GM12878 (cell line): ENCODE data around the gene CSDE1. TPM values are rescaled to one million over a fixed set of nuclear protein-coding genes. Genes with fewer than 3 reads are reported as not detected.

Experiments used
- ATAC-seq: fragments of 200-7000 bp; cut with Tn5 transposase; 3 replicates; pipeline ENCODE4 v1.9.1; 2020; ENCODE audit warnings: mild to moderate bottlenecking, moderate library complexity
- BruUV-seq: library from RNA; stranded (reverse); fragments of 400-500 nt; replicated peaks from 2 replicates; lab custom pipeline; 2021; lab: Mats Ljungman, UMichigan
- CTCF ChIA-PET: fragments of 300-600 bp; sonication (Branson Sonifier 250); formaldehyde crosslinking; extraction: SDS; loops from one replicate; lab custom pipeline; 2021; ENCODE audit warnings: inconsistent platforms; lab: Yijun Ruan, JAX
- POLR2A ChIA-PET: fragments of 350-600 bp; formaldehyde crosslinking; extraction: SDS; loops from one replicate; lab custom pipeline; 2021; ENCODE audit warnings: inconsistent platforms; lab: Charles Lee
- RAD21 ChIA-PET: fragments of 300-600 bp; sonication (Branson Sonifier 250); formaldehyde crosslinking; loops from one replicate; lab custom pipeline; 2023; ENCODE audit warnings: antibody characterized with exemption; ENCODE audit not compliant: unreplicated experiment; lab: Charles Lee
- SMC1A ChIA-PET: fragments of 300-600 bp; sonication (Branson Sonifier 250); formaldehyde crosslinking; loops from one replicate; lab custom pipeline; 2023; ENCODE audit not compliant: unreplicated experiment, uncharacterized antibody; lab: Charles Lee
- DNase-seq: peaks from one replicate; pipeline ENCODE4 v3.0.0-alpha.2; 2011; ENCODE audit warnings: low read depth, low spot score
- FAIRE-seq: peaks from 3 replicates; lab custom pipeline; 2011; peaks lifted over from hg19 to GRCh38; lab: Jason Lieb, UNC
- H2AFZ ChIP-seq: 2 replicates; pipeline ENCODE4 v1.6.0; 2011; ENCODE audit warnings: low read depth, low read length, control low read depth; ENCODE audit not compliant: control insufficient read depth
- H3K27ac ChIP-seq: 2 replicates; pipeline ENCODE4 v1.5.1; 2011; ENCODE audit warnings: control low read depth; ENCODE audit not compliant: control insufficient read depth, insufficient read depth
- H3K27me3 ChIP-seq, 2 experiments: replicated peaks in 1 of 2; 2 replicates each; pipeline versions ENCODE4 v1.6.0 to v1.6.1; 2011; ENCODE audit warnings: low read length in 1 of 2; ENCODE audit not compliant: control insufficient read depth in 2 of 2, insufficient read depth in 2 of 2
- H3K36me3 ChIP-seq, 2 experiments: 2 replicates each; pipeline ENCODE4 v1.5.1; 2011; ENCODE audit warnings: low read length in 1 of 2; ENCODE audit not compliant: control insufficient read depth in 2 of 2, insufficient read depth in 2 of 2
- H3K4me1 ChIP-seq: 2 replicates; pipeline ENCODE4 v1.6.1; 2011; ENCODE audit warnings: mild to moderate bottlenecking, low read length, moderate library complexity, mixed read lengths; ENCODE audit not compliant: control insufficient read depth, insufficient read depth
- H3K4me2 ChIP-seq: 2 replicates; pipeline ENCODE4 v1.6.0; 2011; ENCODE audit warnings: control low read depth; ENCODE audit not compliant: control insufficient read depth, insufficient read depth
- H3K4me3 ChIP-seq: fragments of 200-600 bp; sonication (generic); 2 replicates; pipeline ENCODE4 v1.5.1; 2016
- H3K79me2 ChIP-seq: 2 replicates; pipeline ENCODE4 v1.6.0; 2011; ENCODE audit warnings: low read length; ENCODE audit not compliant: control insufficient read depth, insufficient read depth
- H3K9ac ChIP-seq: 2 replicates; pipeline ENCODE4 v1.8.0; 2011; ENCODE audit warnings: low read length, control low read depth, mixed read lengths; ENCODE audit not compliant: control insufficient read depth, insufficient read depth
- H3K9me3 ChIP-seq: replicated peaks from 3 replicates; pipeline ENCODE4 v1.5.1; 2011; ENCODE audit warnings: mild to moderate bottlenecking, low read length; ENCODE audit not compliant: control insufficient read depth, insufficient read depth
- H4K20me1 ChIP-seq: 2 replicates; pipeline ENCODE4 v1.6.0; 2011; ENCODE audit not compliant: control insufficient read depth, insufficient read depth
- ATF3 ChIP-seq: IDR thresholded peaks from 2 replicates; pipeline ENCODE4 v1.6.1; 2011; ENCODE audit warnings: low read depth, mild to moderate bottlenecking, low read length, moderate library complexity, borderline replicate concordance; ENCODE audit errors: extremely low read depth
- BCL3 ChIP-seq: IDR thresholded peaks from 2 replicates; pipeline ENCODE4 v1.6.1; 2011; ENCODE audit warnings: borderline replicate concordance, low read depth, mild to moderate bottlenecking, moderate library complexity, low read length; ENCODE audit not compliant: insufficient read depth, poor library complexity, severe bottlenecking
- CBX5 ChIP-seq: sonication (generic); IDR thresholded peaks from 2 replicates; pipeline ENCODE4 v1.6.1; 2016; ENCODE audit warnings: low read depth, moderate library complexity, mild to moderate bottlenecking, inconsistent platforms
- CREB1 ChIP-seq: IDR thresholded peaks from 2 replicates; pipeline ENCODE4 v1.6.1; 2012; ENCODE audit warnings: low read depth, mild to moderate bottlenecking, inconsistent platforms
- EED ChIP-seq: sonication (generic); IDR thresholded peaks from 2 replicates; pipeline ENCODE4 v1.6.1; 2016; ENCODE audit warnings: antibody characterized with exemption, low read depth
- HCFC1 ChIP-seq: fragments of 150-350 bp; IDR thresholded peaks from 2 replicates; pipeline ENCODE4 v1.6.1; 2014; ENCODE audit warnings: low read length
- IRF3 ChIP-seq: fragments of 450-650 bp; IDR thresholded peaks from 2 replicates; pipeline ENCODE4 v1.6.1; 2014; ENCODE audit warnings: mild to moderate bottlenecking
- LARP7 ChIP-seq: fragments of 450-650 bp; IDR thresholded peaks from 2 replicates; pipeline ENCODE4 v1.6.1; 2017; ENCODE audit warnings: mild to moderate bottlenecking
- NFIC ChIP-seq: IDR thresholded peaks from 2 replicates; pipeline ENCODE4 v1.6.1; 2012; ENCODE audit warnings: low read depth, mild to moderate bottlenecking, inconsistent platforms, low read length, moderate library complexity
- NFYA ChIP-seq: IDR thresholded peaks from 2 replicates; pipeline ENCODE4 v1.6.1; 2011; ENCODE audit warnings: low read depth, mild to moderate bottlenecking, low read length, improper control_type of control experiment, borderline replicate concordance
- NFYB ChIP-seq: IDR thresholded peaks from 2 replicates; pipeline ENCODE4 v1.6.1; 2011; ENCODE audit warnings: low read depth, mild to moderate bottlenecking, low read length, improper control_type of control experiment, moderate library complexity; ENCODE audit not compliant: insufficient read depth
- PKNOX1 ChIP-seq: fragments of 450-650 bp; IDR thresholded peaks from 2 replicates; pipeline ENCODE4 v1.6.1; 2016; ENCODE audit warnings: mild to moderate bottlenecking
- RAD51 ChIP-seq: fragments of 450-650 bp; IDR thresholded peaks from 2 replicates; pipeline ENCODE4 v1.6.1; 2016; ENCODE audit warnings: moderate library complexity, mild to moderate bottlenecking, inconsistent platforms
- RUNX3 ChIP-seq: IDR thresholded peaks from 2 replicates; pipeline ENCODE4 v1.6.1; 2012; ENCODE audit warnings: low read length, inconsistent platforms
- SMARCA5 ChIP-seq: fragments of 450-650 bp; IDR thresholded peaks from 2 replicates; pipeline ENCODE4 v1.6.1; 2017; ENCODE audit warnings: mild to moderate bottlenecking
- SREBF1 ChIP-seq: IDR thresholded peaks from 2 replicates; pipeline ENCODE4 v1.6.1; 2012; ENCODE audit warnings: mild to moderate bottlenecking, low read length
- SRF ChIP-seq, 2 experiments: IDR thresholded peaks; 2 replicates each; pipeline ENCODE4 v1.6.1; 2011; ENCODE audit warnings: low read depth in 2 of 2, low read length in 2 of 2, mild to moderate bottlenecking in 1 of 2, moderate library complexity in 1 of 2
- SUPT20H ChIP-seq: IDR thresholded peaks from 2 replicates; pipeline ENCODE4 v1.6.1; 2011; ENCODE audit warnings: low read depth, mild to moderate bottlenecking, low read length, moderate library complexity, borderline replicate concordance; ENCODE audit not compliant: control insufficient read depth
- TCF12 ChIP-seq: IDR thresholded peaks from 2 replicates; pipeline ENCODE4 v1.6.1; 2011; ENCODE audit warnings: low read depth, mild to moderate bottlenecking, low read length
- YY1 ChIP-seq: IDR thresholded peaks from 2 replicates; pipeline ENCODE4 v1.6.1; 2011; ENCODE audit warnings: low read depth, mild to moderate bottlenecking, low read length
- WGBS: methylation state at CpG from one replicate; pipeline ENCODE4 v1.1.6; 2016; ENCODE audit warnings: low lambda C conversion rate; ENCODE audit not compliant: insufficient replicate concordance, insufficient coverage; ENCODE audit errors: missing lambda C conversion rate; 5-methylcytosine and 5-hydroxymethylcytosine counted together
- in situ Hi-C: fragments of 300-500 bp; cut with MboI; formaldehyde crosslinking; loops from 9 replicates; pipeline ENCODE4 v1.14.3; 2018; ENCODE audit warnings: mixed read lengths
- intact Hi-C: fragments of 100-400 bp; cut with micrococcal nuclease; formaldehyde crosslinking; loops from one replicate; pipeline ENCODE4 v1.14.2; 2022; ENCODE audit not compliant: unreplicated experiment
- polyA plus RNA-seq, 11 experiments: library from polyadenylated mRNA; depleted of rRNA in 4 of 11; unstranded in 6 of 11; stranded (reverse) in 5 of 11; fragments of >200 nt; fragmentation: Nextera tagmentation in 4 of 11; fragmentation: Illumina TruSeq in 1 of 11; extraction: Ambion mirVana in 4 of 11; extraction: Trizol in 1 of 11; gene quantifications; 1 replicate in 1 of 11; 2 replicates in 10 of 11; pipeline versions ENCODE4 v1.2.1 to v1.2.3, GENCODE V29; 2011 to 2016; ENCODE audit warnings: inconsistent platforms in 2 of 11, missing spikeins in 2 of 11, low read depth in 1 of 11
- total RNA-seq, 4 experiments: library from RNA; depleted of rRNA in 3 of 4; stranded (reverse); fragments of >200 nt in 3 of 4; fragmentation: Illumina TruSeq in 1 of 4; extraction: Trizol in 1 of 4; gene quantifications; 2 replicates each; pipeline versions ENCODE4 v1.2.1 to v1.2.3, GENCODE V29; 2013 to 2021

Gene CSDE1
- total and polyA plus RNA-seq, 10 of the 15 experiments (the other 5 are each of a cell fraction or from before 2014, with no cell fraction given): 130 to 390 (median 246) TPM

DNA sequence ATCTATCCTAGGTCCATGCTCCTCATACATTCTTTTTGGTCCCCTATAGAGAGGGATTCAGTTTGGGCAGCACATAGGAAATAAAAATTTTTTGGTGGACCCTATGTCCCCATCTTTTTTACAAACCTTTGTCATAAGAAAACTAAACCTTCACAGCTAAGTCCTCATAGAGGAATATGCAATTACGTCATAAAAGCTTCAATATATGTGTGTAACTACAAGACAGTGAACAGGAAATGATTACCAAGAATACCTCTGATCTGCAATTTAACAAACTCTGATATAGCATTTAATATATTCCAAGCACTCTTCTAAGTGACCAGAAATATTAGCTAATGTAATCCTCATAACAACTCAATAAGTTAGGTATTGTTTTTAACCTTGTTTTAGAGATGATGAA, 81.7 kb downstream of the CSDE1 start:
- SMC1A ChIA-PET: no interaction called here
- Histone ChIP-seq H3K79me2 (no peaks in the 10 kb centered on the region), H3K4me3 (no peak overlapping the region), H4K20me1 (no peaks in the 10 kb centered on the region), H3K9ac (no peak overlapping the region), H3K27ac (no peak overlapping the region), H2AFZ (no peak overlapping the region), H3K4me1 (no peaks in the 10 kb centered on the region), H3K36me3 (no peaks in the 10 kb centered on the region), H3K9me3 (no peaks in the 10 kb centered on the region), H3K27me3 (no peaks in the 10 kb centered on the region; a peak in 1 of 4 replicates), H3K4me2 (no peak overlapping the region)
- 39% methylated on average over 1 of the region's 1 CpG for WGBS
- RAD21 ChIA-PET: no interaction called here
- TF ChIP-seq YY1 (no peak), SRF (IDR thresholded peaks at IDR 0.05; ENCODE audit: low read depth in 2 of 2, low read length in 2 of 2) (no peak), ATF3 (no peak), SMARCA5 (no peak), BCL3 (no peak), CREB1 (no peak), IRF3 (no peak), EED (no peak), SREBF1 (no peak), NFIC (no peak), NFYA (no peak), PKNOX1 (no peak), SUPT20H (no peak), LARP7 (no peak), RUNX3 (no peak), TCF12 (no peak), HCFC1 (no peak), CBX5 (no peak), RAD51 (no peak), NFYB (no peak)
- POLR2A ChIA-PET: no interaction called here
- BruUV-seq: no TSS peak
- FAIRE-seq (no peak), ATAC-seq (no peak), DNase-seq (no peak)
- CTCF ChIA-PET: no interaction called here
- intact Hi-C loops: no loop called here
- in situ Hi-C loops: loop anchor here (10.0 kb wide), 1 partner anchor 331 kb away; no protein-coding TSS in a partner anchor
